Lung (tissue), 12 donors: ENCODE results near the gene GRM4. TPM values are rescaled to one million over a fixed set of nuclear protein-coding genes. Genes with fewer than 3 reads are reported as not detected.

ENCODE experiments used
- ATAC-seq: fragments of 200-7000 bp; cut with Tn5 transposase; one replicate; pipeline ENCODE4 v1.9.1; 2020; ENCODE audit warnings: moderate number of reproducible peaks; ENCODE audit not compliant: insufficient read depth, low FRiP score
- DNase-seq, 3 donors: peaks; one replicate each; pipeline ENCODE4 v3.0.0-alpha.2; 2013 to 2017
- H3K27ac ChIP-seq, 2 donors: one replicate each; pipeline ENCODE4 v1.5.1; 2013; ENCODE audit warnings: mild to moderate bottlenecking in 2 of 2, moderate library complexity in 2 of 2, control low read depth in 1 of 2, inconsistent platforms in 1 of 2, low read depth in 1 of 2, low read length in 1 of 2
- H3K27me3 ChIP-seq, 3 donors: one replicate each; pipeline ENCODE4 v1.5.1; 2013; ENCODE audit warnings: low read length in 2 of 3; ENCODE audit not compliant: control insufficient read depth in 3 of 3, insufficient read depth in 3 of 3
- H3K36me3 ChIP-seq, 4 donors: one replicate each; pipeline ENCODE4 v1.5.1; 2013; ENCODE audit warnings: low read length in 4 of 4, mild to moderate bottlenecking in 1 of 4, moderate library complexity in 1 of 4; ENCODE audit not compliant: control insufficient read depth in 4 of 4, insufficient read depth in 4 of 4
- H3K4me1 ChIP-seq, 5 donors: one replicate each; pipeline ENCODE4 v1.5.1; 2013; ENCODE audit warnings: low read length in 5 of 5, mild to moderate bottlenecking in 2 of 5, moderate library complexity in 1 of 5; ENCODE audit not compliant: control insufficient read depth in 5 of 5, insufficient read depth in 5 of 5
- H3K4me3 ChIP-seq: one replicate; pipeline ENCODE4 v1.5.1; 2013; ENCODE audit warnings: mild to moderate bottlenecking, control low read depth, moderate library complexity
- H3K9ac ChIP-seq, 2 donors: one replicate each; pipeline ENCODE4 v1.5.1; 2013; ENCODE audit warnings: low read length in 2 of 2, control low read depth in 1 of 2; ENCODE audit not compliant: insufficient read depth in 1 of 2
- H3K9me3 ChIP-seq, 4 donors: one replicate each; pipeline ENCODE4 v1.5.1; 2013; ENCODE audit warnings: low read length in 3 of 4, mild to moderate bottlenecking in 1 of 4, moderate library complexity in 1 of 4; ENCODE audit not compliant: control insufficient read depth in 4 of 4, insufficient read depth in 3 of 4
- CTCF ChIP-seq: IDR thresholded peaks from 2 replicates; pipeline ENCODE4 v1.5.1; 2012; ENCODE audit warnings: mild to moderate bottlenecking; ENCODE audit errors: control extremely low read depth, extremely low read depth
- WGBS, 2 donors: extraction: QIAGEN DNeasy Blood & Tissue Kit; methylation state at CpG; one replicate each; pipeline ENCODE4 v1.1.7; 2013; 5-methylcytosine and 5-hydroxymethylcytosine counted together
- polyA plus RNA-seq, 2 donors: library from polyadenylated mRNA; stranded (reverse); fragments of 200-250 nt; gene quantifications; one replicate each; pipeline ENCODE4 v1.2.1, GENCODE V29; 2013
- total RNA-seq, 2 donors: library from RNA; depleted of rRNA in 1 of 2; stranded (reverse); fragments of >200 nt in 1 of 2; gene quantifications; one replicate each; pipeline ENCODE4 v1.2.1, GENCODE V29; 2014 to 2021
- donor health status: control.
- donor health status: control.
- donor health status: Bipolar disorder and iron deficiency.
- donor health status: healthy.
- donor health status: DM: yes; HTN: yes; CAD: no.

Gene GRM4
- total and polyA plus RNA-seq, 4 donors = 0.02 to 0.34 (median 0.09) TPM

DNA sequence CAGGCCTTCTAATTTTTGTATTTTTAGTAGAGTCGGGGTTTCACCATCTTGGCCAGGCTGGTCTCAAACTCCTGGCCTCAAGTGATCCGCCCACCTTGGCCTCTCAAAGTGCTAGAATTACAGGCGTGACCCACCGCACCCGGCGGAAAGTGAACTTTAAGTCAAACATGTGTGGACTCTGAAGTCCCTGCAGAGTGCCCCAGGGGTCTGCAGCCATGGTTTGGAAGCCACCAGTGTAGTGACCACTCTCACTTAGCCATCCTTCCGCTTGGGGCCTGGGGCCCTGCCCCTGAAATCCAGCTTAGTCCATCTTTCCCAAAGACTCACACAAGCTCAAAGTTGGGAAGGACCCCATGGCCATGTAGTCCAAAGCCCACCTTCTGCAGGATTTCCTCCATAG, 164.5 kb downstream of the GRM4 start:
- H3K9ac ChIP-seq = no peak overlapping the region
- TF ChIP-seq CTCF = no peak
- H3K4me3 ChIP-seq = no peak overlapping the region
- ATAC-seq (no peak), DNase-seq (peak in 1 of 3 donors; percentile 7)
- H3K4me1 ChIP-seq = peaks cover 0 to 7% (median 0%) of the 10 kb centered on the region in 5 donors
- WGBS, 2 donors = 93 to 96% methylated on average over 7 of the region's 7 CpGs
- H3K27ac ChIP-seq = no peak overlapping the region
- H3K27me3 ChIP-seq = peaks cover 0 to 13% (median 1%) of the 10 kb centered on the region in 3 donors
- no peaks in the 10 kb centered on the region for H3K9me3 ChIP-seq
- H3K36me3 ChIP-seq = no peaks in the 10 kb centered on the region

- Histone ChIP-seq H3K27me3 (peaks cover 0 to 20% (median 2%) of the 10 kb centered on the region in 3 donors), H3K9ac (no peak overlapping the region), H3K36me3 (no peaks in the 10 kb centered on the region), H3K27ac (no peak overlapping the region), H3K9me3 (no peaks in the 10 kb centered on the region), H3K4me1 (peaks cover 0 to 11% (median 0%) of the 10 kb centered on the region in 5 donors), H3K4me3 (no peak overlapping the region)
- 86% methylated on average over 25 of the region's 25 CpGs for WGBS, 2 donors
- ATAC-seq (no peak), DNase-seq (peak in 1 of 3 donors; percentile 9)
- TF ChIP-seq CTCF = no peak
Observed at GRCh38 chr6:33980176-33981175, 165.4 kb downstream of the GRM4 start.

GRCh38 chr6:33979750-33980149, 166.1 kb downstream of the GRM4 start:
- peaks cover 0 to 11% (median 0%) of the 10 kb centered on the region in 5 donors for H3K4me1 ChIP-seq

More at GRCh38 chr6:33979750-33980149, 166.1 kb downstream of the GRM4 start:
- TF ChIP-seq CTCF = no peak
- no peak overlapping the region for H3K9ac ChIP-seq
- H3K4me3 ChIP-seq = no peak overlapping the region
- peaks cover 0 to 27% (median 2%) of the 10 kb centered on the region in 3 donors for H3K27me3 ChIP-seq
- ATAC-seq (no peak), DNase-seq (peak in 1 of 3 donors; percentile 2)
- H3K36me3 ChIP-seq = no peaks in the 10 kb centered on the region
- 68 to 80% methylated on average over 4 of the region's 4 CpGs for WGBS, 2 donors
- H3K9me3 ChIP-seq = no peaks in the 10 kb centered on the region
- H3K27ac ChIP-seq = no peak overlapping the region
